SU-DHL-6 (cell line): Measurements from ENCODE around the gene PDE8B.

Experiments used
- CTCF ChIP-seq: fragments of 200-600 bp; sonication (generic); IDR thresholded peaks from one replicate; pipeline ENCODE4 v1.5.1; 2017; ENCODE audit warnings: antibody characterized with exemption, mild to moderate bottlenecking, low read length, moderate library complexity; ENCODE audit not compliant: insufficient read depth, poor library complexity, severe bottlenecking
- EZH2phosphoT487 ChIP-seq: fragments of 200-600 bp; sonication (generic), shearing (Covaris generic); conservative IDR thresholded peaks from 2 replicates; pipeline ENCODE4 v1.6.1; 2018; ENCODE audit warnings: mild to moderate bottlenecking, antibody characterized with exemption, low read length, moderate library complexity, mixed read lengths

GRCh38 chr5:77343165-77343564, 132.7 kb downstream of the PDE8B start:
- TF ChIP-seq CTCF = no peak
- no peak for TF ChIP-seq EZH2phosphoT487
